HEK293 (cell line): ENCODE results near the gene TMEM255A.

Experiments used
- GLIS1 ChIP-seq: fragments of 450-650 bp; formaldehyde crosslinking; IDR thresholded peaks from 2 replicates; pipeline ENCODE4 v1.5.1; 2016; ENCODE audit warnings: missing biosample characterization, missing genetic modification characterization
- HOXA7 ChIP-seq: sonication (generic); formaldehyde crosslinking; IDR thresholded peaks from 2 replicates; pipeline ENCODE4 v1.8.1; 2022; ENCODE audit warnings: missing genetic modification reagents, borderline replicate concordance
- PATZ1 ChIP-seq: fragments of 450-650 bp; formaldehyde crosslinking; IDR thresholded peaks from 2 replicates; pipeline ENCODE4 v1.5.1; 2016; ENCODE audit warnings: missing biosample characterization, missing genetic modification characterization
- SCRT1 ChIP-seq: fragments of 450-650 bp; formaldehyde crosslinking; IDR thresholded peaks from 2 replicates; pipeline ENCODE4 v1.5.1; 2016; ENCODE audit warnings: missing biosample characterization, missing genetic modification characterization, borderline replicate concordance
- SCRT2 ChIP-seq: fragments of 450-650 bp; formaldehyde crosslinking; IDR thresholded peaks from 2 replicates; pipeline ENCODE4 v1.5.1; 2016; ENCODE audit warnings: missing biosample characterization, missing genetic modification characterization
- SP7 ChIP-seq: fragments of 450-650 bp; formaldehyde crosslinking; IDR thresholded peaks from 2 replicates; pipeline ENCODE4 v1.5.1; 2016; ENCODE audit warnings: missing biosample characterization, missing genetic modification characterization
- ZBTB20 ChIP-seq: fragments of 450-650 bp; formaldehyde crosslinking; IDR thresholded peaks from 2 replicates; pipeline ENCODE4 v1.5.1; 2016; ENCODE audit warnings: missing biosample characterization, missing genetic modification characterization
- ZBTB7A ChIP-seq: fragments of 450-650 bp; formaldehyde crosslinking; IDR thresholded peaks from 2 replicates; pipeline ENCODE4 v1.5.1; 2016; ENCODE audit warnings: low read depth, missing biosample characterization, missing genetic modification characterization
- ZFHX2 ChIP-seq: fragments of 450-650 bp; formaldehyde crosslinking; conservative IDR thresholded peaks from 2 replicates; pipeline ENCODE4 v1.5.1; 2016; ENCODE audit warnings: missing biosample characterization, missing genetic modification characterization
- ZFP41 ChIP-seq: fragments of 450-650 bp; formaldehyde crosslinking; IDR thresholded peaks from 2 replicates; pipeline ENCODE4 v1.5.1; 2016; ENCODE audit warnings: missing biosample characterization, missing genetic modification characterization, borderline replicate concordance
- ZNF10 ChIP-seq: fragments of 450-650 bp; formaldehyde crosslinking; IDR thresholded peaks from 2 replicates; pipeline ENCODE4 v1.5.1; 2017; ENCODE audit warnings: missing biosample characterization, missing genetic modification characterization
- ZNF121 ChIP-seq: fragments of 450-650 bp; formaldehyde crosslinking; IDR thresholded peaks from 2 replicates; pipeline ENCODE4 v1.5.1; 2016; ENCODE audit warnings: missing biosample characterization, missing genetic modification characterization
- ZNF184 ChIP-seq: fragments of 450-650 bp; IDR thresholded peaks from 2 replicates; pipeline ENCODE4 v1.5.1; 2018; ENCODE audit warnings: missing biosample characterization, mild to moderate bottlenecking, missing genetic modification characterization
- ZNF221 ChIP-seq: fragments of 450-650 bp; formaldehyde crosslinking; IDR thresholded peaks from 2 replicates; pipeline ENCODE4 v1.5.1; 2017; ENCODE audit warnings: missing biosample characterization, missing genetic modification characterization, borderline replicate concordance
- ZNF354C ChIP-seq: fragments of 450-650 bp; formaldehyde crosslinking; IDR thresholded peaks from 2 replicates; pipeline ENCODE4 v1.5.1; 2016; ENCODE audit warnings: missing biosample characterization, missing genetic modification characterization, low read depth, borderline replicate concordance
- ZNF473 ChIP-seq: fragments of 450-650 bp; formaldehyde crosslinking; IDR thresholded peaks from 2 replicates; pipeline ENCODE4 v1.5.1; 2017; ENCODE audit warnings: missing biosample characterization, missing genetic modification characterization
- ZNF501 ChIP-seq: fragments of 450-650 bp; formaldehyde crosslinking; IDR thresholded peaks from 2 replicates; pipeline ENCODE4 v1.5.1; 2016; ENCODE audit warnings: missing biosample characterization, missing genetic modification characterization
- ZNF530 ChIP-seq: fragments of 450-650 bp; formaldehyde crosslinking; IDR thresholded peaks from 2 replicates; pipeline ENCODE4 v1.5.1; 2016; ENCODE audit warnings: low read depth, missing biosample characterization, missing genetic modification characterization
- ZNF548 ChIP-seq: fragments of 450-650 bp; formaldehyde crosslinking; IDR thresholded peaks from 2 replicates; pipeline ENCODE4 v1.5.1; 2016; ENCODE audit warnings: missing biosample characterization, missing genetic modification characterization
- ZNF561 ChIP-seq: fragments of 450-650 bp; IDR thresholded peaks from 2 replicates; pipeline ENCODE4 v1.5.1; 2018; ENCODE audit warnings: missing biosample characterization, missing genetic modification characterization, borderline replicate concordance
- ZNF585B ChIP-seq: fragments of 450-650 bp; formaldehyde crosslinking; IDR thresholded peaks from 2 replicates; pipeline ENCODE4 v1.5.1; 2016; ENCODE audit warnings: missing biosample characterization, missing genetic modification characterization
- ZNF610 ChIP-seq: fragments of 450-650 bp; formaldehyde crosslinking; IDR thresholded peaks from 2 replicates; pipeline ENCODE4 v1.5.1; 2016; ENCODE audit warnings: missing biosample characterization, missing genetic modification characterization, borderline replicate concordance
- ZNF621 ChIP-seq: fragments of 450-650 bp; formaldehyde crosslinking; IDR thresholded peaks from 2 replicates; pipeline ENCODE4 v1.5.1; 2017; ENCODE audit warnings: missing biosample characterization, missing genetic modification characterization
- ZNF701 ChIP-seq: fragments of 450-650 bp; formaldehyde crosslinking; IDR thresholded peaks from 2 replicates; pipeline ENCODE4 v1.5.1; 2016; ENCODE audit warnings: missing biosample characterization, missing genetic modification characterization
- ZNF747 ChIP-seq: fragments of 450-650 bp; formaldehyde crosslinking; IDR thresholded peaks from 2 replicates; pipeline ENCODE4 v1.5.1; 2016; ENCODE audit warnings: missing biosample characterization, missing genetic modification characterization
- ZNF777 ChIP-seq: fragments of 450-650 bp; formaldehyde crosslinking; IDR thresholded peaks from 2 replicates; pipeline ENCODE4 v1.5.1; 2017; ENCODE audit warnings: missing biosample characterization, missing genetic modification characterization, borderline replicate concordance
- ZNF792 ChIP-seq: fragments of 450-650 bp; formaldehyde crosslinking; IDR thresholded peaks from 2 replicates; pipeline ENCODE4 v1.5.1; 2016; ENCODE audit warnings: missing biosample characterization, missing genetic modification characterization
- ZNF843 ChIP-seq: fragments of 450-650 bp; formaldehyde crosslinking; IDR thresholded peaks from 2 replicates; pipeline ENCODE4 v1.5.1; 2016; ENCODE audit warnings: missing biosample characterization, missing genetic modification characterization
- ZSCAN4 ChIP-seq: fragments of 450-650 bp; formaldehyde crosslinking; IDR thresholded peaks from 2 replicates; pipeline ENCODE4 v1.5.1; 2017; ENCODE audit warnings: missing biosample characterization, missing genetic modification characterization
- TF ChIP-seq, protein P1 (sequence below): fragments of 450-650 bp; formaldehyde crosslinking; IDR thresholded peaks from 2 replicates; pipeline ENCODE4 v1.5.1; 2017; ENCODE audit warnings: missing biosample characterization, missing genetic modification characterization
- TF ChIP-seq, protein P2 (sequence below): fragments of 450-650 bp; formaldehyde crosslinking; IDR thresholded peaks from 2 replicates; pipeline ENCODE4 v1.5.1; 2016; ENCODE audit warnings: missing biosample characterization, missing genetic modification characterization, borderline replicate concordance

Gene TMEM255A

GRCh38 chrX:120308959-120309872 lies 2.0 kb downstream of the TMEM255A start (continued):
- TF ChIP-seq ZSCAN4 (tag by site-specific recombination) = peak; percentile 98
- no peak for TF ChIP-seq ZNF184 (tag by site-specific recombination)
- no peak for TF ChIP-seq ZNF354C (tag by site-specific recombination)
- no peak for TF ChIP-seq ZNF530 (tag by site-specific recombination)
- TF ChIP-seq ZNF792 = peak; percentile 66; the same call in 1 of the 2 replicates
- peak; percentile 78; the same call in 1 of the 2 replicates for TF ChIP-seq ZNF501 (tag by site-specific recombination)
- peak; percentile 73 for TF ChIP-seq ZNF843 (tag by site-specific recombination)
- 0 out of 2 replicates have a peak, but pooled peaks have one; percentile 26 for TF ChIP-seq ZBTB7A (tag by site-specific recombination)
- no peak; the same call in 1 of the 2 replicates for TF ChIP-seq ZNF10 (tag by site-specific recombination)
- no peak for TF ChIP-seq ZNF777 (tag by site-specific recombination)
- TF ChIP-seq, protein P1, sequence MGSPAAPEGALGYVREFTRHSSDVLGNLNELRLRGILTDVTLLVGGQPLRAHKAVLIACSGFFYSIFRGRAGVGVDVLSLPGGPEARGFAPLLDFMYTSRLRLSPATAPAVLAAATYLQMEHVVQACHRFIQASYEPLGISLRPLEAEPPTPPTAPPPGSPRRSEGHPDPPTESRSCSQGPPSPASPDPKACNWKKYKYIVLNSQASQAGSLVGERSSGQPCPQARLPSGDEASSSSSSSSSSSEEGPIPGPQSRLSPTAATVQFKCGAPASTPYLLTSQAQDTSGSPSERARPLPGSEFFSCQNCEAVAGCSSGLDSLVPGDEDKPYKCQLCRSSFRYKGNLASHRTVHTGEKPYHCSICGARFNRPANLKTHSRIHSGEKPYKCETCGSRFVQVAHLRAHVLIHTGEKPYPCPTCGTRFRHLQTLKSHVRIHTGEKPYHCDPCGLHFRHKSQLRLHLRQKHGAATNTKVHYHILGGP = no peak
- no peak for TF ChIP-seq ZNF621 (tag by site-specific recombination)
- no peak for TF ChIP-seq HOXA7 (CRISPR knock-in tag)
- no peak for TF ChIP-seq ZNF473 (tag by site-specific recombination)
- TF ChIP-seq SCRT2 (tag by site-specific recombination) = peak; percentile 99
- TF ChIP-seq, protein P2, sequence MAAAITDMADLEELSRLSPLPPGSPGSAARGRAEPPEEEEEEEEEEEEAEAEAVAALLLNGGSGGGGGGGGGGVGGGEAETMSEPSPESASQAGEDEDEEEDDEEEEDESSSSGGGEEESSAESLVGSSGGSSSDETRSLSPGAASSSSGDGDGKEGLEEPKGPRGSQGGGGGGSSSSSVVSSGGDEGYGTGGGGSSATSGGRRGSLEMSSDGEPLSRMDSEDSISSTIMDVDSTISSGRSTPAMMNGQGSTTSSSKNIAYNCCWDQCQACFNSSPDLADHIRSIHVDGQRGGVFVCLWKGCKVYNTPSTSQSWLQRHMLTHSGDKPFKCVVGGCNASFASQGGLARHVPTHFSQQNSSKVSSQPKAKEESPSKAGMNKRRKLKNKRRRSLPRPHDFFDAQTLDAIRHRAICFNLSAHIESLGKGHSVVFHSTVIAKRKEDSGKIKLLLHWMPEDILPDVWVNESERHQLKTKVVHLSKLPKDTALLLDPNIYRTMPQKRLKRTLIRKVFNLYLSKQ (tag by site-specific recombination) = no peak
- TF ChIP-seq ZNF548 = peak; percentile 40; the same call in 1 of the 2 replicates
- peak; percentile 96 for TF ChIP-seq SP7 (tag by site-specific recombination)
- TF ChIP-seq SCRT1 (tag by site-specific recombination) = peak; percentile 99
- 0 out of 2 replicates have a peak, but pooled peaks have one; percentile 27 for TF ChIP-seq GLIS1
- peak; percentile 60; the same call in 1 of the 2 replicates for TF ChIP-seq PATZ1 (tag by site-specific recombination)
- no peak for TF ChIP-seq ZFP41 (tag by site-specific recombination)
- TF ChIP-seq ZNF701 (tag by site-specific recombination) = peak; percentile 71; the same call in 1 of the 2 replicates
- peak; percentile 86; the same call in 1 of the 2 replicates for TF ChIP-seq ZNF610
- no peak; the same call in 1 of the 2 replicates for TF ChIP-seq ZNF585B (tag by site-specific recombination)
- peak; percentile 80 for TF ChIP-seq ZBTB20 (tag by site-specific recombination)
- TF ChIP-seq ZFHX2 (tag by site-specific recombination) = 0 out of 2 replicates have a peak, but pooled peaks have one; percentile 16
- no peak for TF ChIP-seq ZNF221 (tag by site-specific recombination)
- TF ChIP-seq ZNF121 (tag by site-specific recombination) = peak; percentile 45; the same call in 1 of the 2 replicates
- TF ChIP-seq ZNF561 (tag by site-specific recombination) = peak; percentile 41; the same call in 1 of the 2 replicates
- TF ChIP-seq ZNF747 = no peak
